HCT116 (cell line): ENCODE results near the gene SMG6.

Source experiments
- CTCF ChIP-seq, 3 experiments: fragments of 200-600 bp in 1 of 3; sonication (generic) in 1 of 3; IDR thresholded peaks in 2 of 3; conservative IDR thresholded peaks in 1 of 3; 2 replicates each; pipeline ENCODE4 v1.5.1; 2012 to 2017; ENCODE audit warnings: low read depth in 2 of 3, low read length in 2 of 3, antibody characterized with exemption in 1 of 3, borderline replicate concordance in 1 of 3, control low read depth in 1 of 3, mild to moderate bottlenecking in 1 of 3, mixed read lengths in 1 of 3, mixed run types in 1 of 3, moderate library complexity in 1 of 3; ENCODE audit not compliant: insufficient read depth in 1 of 3
- EZH2 ChIP-seq: fragments of 200-600 bp; sonication (generic); IDR thresholded peaks from 2 replicates; pipeline ENCODE4 v1.6.1; 2017; ENCODE audit warnings: antibody characterized with exemption, mixed run types
- EZH2phosphoT487 ChIP-seq: fragments of 200-600 bp; IDR thresholded peaks from 2 replicates; pipeline ENCODE4 v1.6.1; 2018; ENCODE audit warnings: antibody characterized with exemption, borderline replicate concordance
- POLR2A ChIP-seq: IDR thresholded peaks from 2 replicates; pipeline ENCODE4 v1.7.0; 2011; ENCODE audit warnings: borderline replicate concordance; ENCODE audit not compliant: insufficient read depth, insufficient read length; ENCODE audit errors: extremely low read depth
- POLR2AphosphoS5 ChIP-seq: IDR thresholded peaks from 2 replicates; pipeline ENCODE4 v1.6.1; 2011; ENCODE audit warnings: mild to moderate bottlenecking, low read depth, low read length, moderate library complexity
- SIN3A ChIP-seq: IDR thresholded peaks from 2 replicates; pipeline ENCODE4 v1.6.1; 2012; ENCODE audit warnings: low read depth
- TCF7L2 ChIP-seq: IDR thresholded peaks from 2 replicates; pipeline ENCODE4 v1.7.0; 2011; ENCODE audit warnings: borderline replicate concordance, inconsistent platforms; ENCODE audit not compliant: insufficient read depth, insufficient read length; ENCODE audit errors: extremely low read depth
- ZBTB33 ChIP-seq: IDR thresholded peaks from 2 replicates; pipeline ENCODE4 v1.6.1; 2011; ENCODE audit warnings: mild to moderate bottlenecking, low read length, moderate library complexity; ENCODE audit not compliant: insufficient replicate concordance; ENCODE audit errors: extremely low read depth
- ZFX ChIP-seq: fragments of 450-650 bp; IDR thresholded peaks from 2 replicates; pipeline ENCODE4 v1.6.1; 2017
- TF ChIP-seq, protein P1 (sequence below): IDR thresholded peaks from 2 replicates; pipeline ENCODE4 v1.6.1; 2012; ENCODE audit warnings: low read depth

- TF ChIP-seq CTCF (IDR thresholded peaks at IDR 0.05 in 2 of 3, conservative IDR thresholded peaks at IDR 0.05 in 1 of 3; ENCODE audit: borderline replicate concordance in 1 of 3, insufficient read depth in 1 of 3, low read depth in 2 of 3, low read length in 2 of 3) (no peak), EZH2 (no peak), POLR2A (no peak), POLR2AphosphoS5 (no peak), EZH2phosphoT487 (no peak), TCF7L2 (no peak), ZFX (peak; percentile 31; the same call in 1 of the 2 replicates), ZBTB33 (no peak), SIN3A (no peak)
- TF ChIP-seq, protein P1, sequence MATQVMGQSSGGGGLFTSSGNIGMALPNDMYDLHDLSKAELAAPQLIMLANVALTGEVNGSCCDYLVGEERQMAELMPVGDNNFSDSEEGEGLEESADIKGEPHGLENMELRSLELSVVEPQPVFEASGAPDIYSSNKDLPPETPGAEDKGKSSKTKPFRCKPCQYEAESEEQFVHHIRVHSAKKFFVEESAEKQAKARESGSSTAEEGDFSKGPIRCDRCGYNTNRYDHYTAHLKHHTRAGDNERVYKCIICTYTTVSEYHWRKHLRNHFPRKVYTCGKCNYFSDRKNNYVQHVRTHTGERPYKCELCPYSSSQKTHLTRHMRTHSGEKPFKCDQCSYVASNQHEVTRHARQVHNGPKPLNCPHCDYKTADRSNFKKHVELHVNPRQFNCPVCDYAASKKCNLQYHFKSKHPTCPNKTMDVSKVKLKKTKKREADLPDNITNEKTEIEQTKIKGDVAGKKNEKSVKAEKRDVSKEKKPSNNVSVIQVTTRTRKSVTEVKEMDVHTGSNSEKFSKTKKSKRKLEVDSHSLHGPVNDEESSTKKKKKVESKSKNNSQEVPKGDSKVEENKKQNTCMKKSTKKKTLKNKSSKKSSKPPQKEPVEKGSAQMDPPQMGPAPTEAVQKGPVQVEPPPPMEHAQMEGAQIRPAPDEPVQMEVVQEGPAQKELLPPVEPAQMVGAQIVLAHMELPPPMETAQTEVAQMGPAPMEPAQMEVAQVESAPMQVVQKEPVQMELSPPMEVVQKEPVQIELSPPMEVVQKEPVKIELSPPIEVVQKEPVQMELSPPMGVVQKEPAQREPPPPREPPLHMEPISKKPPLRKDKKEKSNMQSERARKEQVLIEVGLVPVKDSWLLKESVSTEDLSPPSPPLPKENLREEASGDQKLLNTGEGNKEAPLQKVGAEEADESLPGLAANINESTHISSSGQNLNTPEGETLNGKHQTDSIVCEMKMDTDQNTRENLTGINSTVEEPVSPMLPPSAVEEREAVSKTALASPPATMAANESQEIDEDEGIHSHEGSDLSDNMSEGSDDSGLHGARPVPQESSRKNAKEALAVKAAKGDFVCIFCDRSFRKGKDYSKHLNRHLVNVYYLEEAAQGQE: no peak
These were observed 278.9 kb downstream of the SMG6 start for GRCh38 chr17:2024572-2025219.
